GM20000 (cell line): ENCODE results near the gene BCAR1.

Source experiments
- DNase-seq: peaks from one replicate; pipeline ENCODE4 v3.0.0; 2012; ENCODE audit warnings: low spot score
- TF ChIP-seq, protein P1 (sequence below): IDR thresholded peaks from 2 replicates; pipeline ENCODE4 v1.5.1; 2012; ENCODE audit warnings: mild to moderate bottlenecking, control low read depth; ENCODE audit errors: extremely low read depth, missing control alignments

Gene BCAR1, protein sequence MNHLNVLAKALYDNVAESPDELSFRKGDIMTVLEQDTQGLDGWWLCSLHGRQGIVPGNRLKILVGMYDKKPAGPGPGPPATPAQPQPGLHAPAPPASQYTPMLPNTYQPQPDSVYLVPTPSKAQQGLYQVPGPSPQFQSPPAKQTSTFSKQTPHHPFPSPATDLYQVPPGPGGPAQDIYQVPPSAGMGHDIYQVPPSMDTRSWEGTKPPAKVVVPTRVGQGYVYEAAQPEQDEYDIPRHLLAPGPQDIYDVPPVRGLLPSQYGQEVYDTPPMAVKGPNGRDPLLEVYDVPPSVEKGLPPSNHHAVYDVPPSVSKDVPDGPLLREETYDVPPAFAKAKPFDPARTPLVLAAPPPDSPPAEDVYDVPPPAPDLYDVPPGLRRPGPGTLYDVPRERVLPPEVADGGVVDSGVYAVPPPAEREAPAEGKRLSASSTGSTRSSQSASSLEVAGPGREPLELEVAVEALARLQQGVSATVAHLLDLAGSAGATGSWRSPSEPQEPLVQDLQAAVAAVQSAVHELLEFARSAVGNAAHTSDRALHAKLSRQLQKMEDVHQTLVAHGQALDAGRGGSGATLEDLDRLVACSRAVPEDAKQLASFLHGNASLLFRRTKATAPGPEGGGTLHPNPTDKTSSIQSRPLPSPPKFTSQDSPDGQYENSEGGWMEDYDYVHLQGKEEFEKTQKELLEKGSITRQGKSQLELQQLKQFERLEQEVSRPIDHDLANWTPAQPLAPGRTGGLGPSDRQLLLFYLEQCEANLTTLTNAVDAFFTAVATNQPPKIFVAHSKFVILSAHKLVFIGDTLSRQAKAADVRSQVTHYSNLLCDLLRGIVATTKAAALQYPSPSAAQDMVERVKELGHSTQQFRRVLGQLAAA

DNA sequence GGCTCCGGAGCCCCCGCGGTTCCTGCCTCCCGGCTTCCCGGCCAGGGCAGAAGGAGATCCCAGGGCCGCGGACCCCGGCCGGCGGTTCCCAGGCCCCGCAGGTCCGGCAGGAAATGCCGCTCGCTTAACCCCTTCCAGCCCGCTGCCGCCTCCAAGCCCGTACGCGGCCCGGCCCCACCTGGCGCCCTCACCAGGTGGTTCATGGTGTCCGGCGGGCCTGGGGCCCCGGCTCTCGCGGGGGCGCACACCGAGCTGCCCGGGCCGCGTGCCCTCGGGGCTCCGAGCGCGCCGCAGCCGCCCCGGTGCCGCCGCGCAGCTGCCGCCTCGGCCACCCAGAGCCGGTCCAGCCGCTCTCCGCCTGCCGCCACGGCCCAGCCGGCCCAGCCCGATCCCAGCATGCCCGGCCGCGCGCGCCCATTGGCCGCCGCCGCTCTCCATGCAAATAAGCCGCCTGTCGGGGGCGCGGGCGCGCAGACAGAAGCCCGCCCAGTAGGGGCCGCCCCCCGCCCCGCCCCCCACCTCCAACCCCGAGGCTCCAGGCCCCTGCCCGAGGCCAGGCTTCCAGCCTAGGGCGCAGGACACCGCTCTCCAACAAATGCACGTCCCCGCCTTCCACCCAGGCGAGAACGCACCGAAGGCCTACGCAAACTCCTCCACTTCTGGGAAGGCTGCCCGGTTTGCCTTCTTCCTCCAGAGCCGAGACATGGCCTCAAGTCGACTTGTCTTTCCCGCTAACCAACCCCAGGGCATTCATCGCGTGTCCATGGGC is at the start of gene BCAR1:
BCAR1 (minus strand) TSS at position 345 of the 769 bp plus-strand sequence; CDS start at position 203, 142 bp downstream.
- TF ChIP-seq, protein P1, sequence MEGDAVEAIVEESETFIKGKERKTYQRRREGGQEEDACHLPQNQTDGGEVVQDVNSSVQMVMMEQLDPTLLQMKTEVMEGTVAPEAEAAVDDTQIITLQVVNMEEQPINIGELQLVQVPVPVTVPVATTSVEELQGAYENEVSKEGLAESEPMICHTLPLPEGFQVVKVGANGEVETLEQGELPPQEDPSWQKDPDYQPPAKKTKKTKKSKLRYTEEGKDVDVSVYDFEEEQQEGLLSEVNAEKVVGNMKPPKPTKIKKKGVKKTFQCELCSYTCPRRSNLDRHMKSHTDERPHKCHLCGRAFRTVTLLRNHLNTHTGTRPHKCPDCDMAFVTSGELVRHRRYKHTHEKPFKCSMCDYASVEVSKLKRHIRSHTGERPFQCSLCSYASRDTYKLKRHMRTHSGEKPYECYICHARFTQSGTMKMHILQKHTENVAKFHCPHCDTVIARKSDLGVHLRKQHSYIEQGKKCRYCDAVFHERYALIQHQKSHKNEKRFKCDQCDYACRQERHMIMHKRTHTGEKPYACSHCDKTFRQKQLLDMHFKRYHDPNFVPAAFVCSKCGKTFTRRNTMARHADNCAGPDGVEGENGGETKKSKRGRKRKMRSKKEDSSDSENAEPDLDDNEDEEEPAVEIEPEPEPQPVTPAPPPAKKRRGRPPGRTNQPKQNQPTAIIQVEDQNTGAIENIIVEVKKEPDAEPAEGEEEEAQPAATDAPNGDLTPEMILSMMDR: no peak
- DNase-seq: peak; percentile 96

DNA sequence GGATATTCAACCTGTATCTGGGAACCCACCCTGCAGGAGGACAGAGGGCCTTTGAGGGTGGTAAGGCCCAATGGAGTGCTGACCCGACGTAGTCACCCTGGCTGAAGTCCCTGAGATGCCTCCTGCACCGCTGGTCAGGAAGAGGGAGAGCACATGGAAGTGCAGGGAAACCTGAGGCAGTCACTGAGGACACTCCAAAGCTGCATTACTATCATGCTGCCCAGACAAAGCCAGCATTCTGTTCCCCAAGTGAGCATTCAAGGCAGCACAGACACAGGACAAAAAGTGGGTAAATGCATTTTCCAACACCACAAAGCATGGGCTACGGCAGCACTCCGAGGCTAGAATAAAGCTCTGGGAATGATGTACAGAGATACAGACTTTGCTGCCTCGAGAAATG is 46.8 kb upstream of the BCAR1 start:
- no peak for DNase-seq
- TF ChIP-seq, protein P1: no peak

DNA sequence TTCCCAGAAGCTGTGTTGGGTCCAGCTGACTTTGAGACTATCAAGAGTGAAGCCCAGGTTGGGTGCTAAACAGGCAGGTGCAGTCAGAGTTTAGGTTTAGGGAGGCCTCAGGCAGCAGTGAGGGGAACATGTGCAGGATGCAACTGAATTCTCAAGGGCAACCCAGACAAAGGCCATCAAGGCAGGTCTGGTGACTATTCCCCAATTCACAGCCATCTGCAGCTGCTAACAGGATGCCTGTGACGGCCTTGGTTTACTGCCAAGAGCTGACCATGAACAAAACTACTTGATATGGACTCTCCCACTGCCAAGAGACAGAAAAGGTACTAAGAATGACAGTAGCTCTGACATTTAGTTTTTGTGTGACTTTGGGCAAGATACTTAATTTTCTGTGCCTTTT is 45.2 kb upstream of the BCAR1 start:
- TF ChIP-seq, protein P1: no peak
- DNase-seq: no peak

DNA sequence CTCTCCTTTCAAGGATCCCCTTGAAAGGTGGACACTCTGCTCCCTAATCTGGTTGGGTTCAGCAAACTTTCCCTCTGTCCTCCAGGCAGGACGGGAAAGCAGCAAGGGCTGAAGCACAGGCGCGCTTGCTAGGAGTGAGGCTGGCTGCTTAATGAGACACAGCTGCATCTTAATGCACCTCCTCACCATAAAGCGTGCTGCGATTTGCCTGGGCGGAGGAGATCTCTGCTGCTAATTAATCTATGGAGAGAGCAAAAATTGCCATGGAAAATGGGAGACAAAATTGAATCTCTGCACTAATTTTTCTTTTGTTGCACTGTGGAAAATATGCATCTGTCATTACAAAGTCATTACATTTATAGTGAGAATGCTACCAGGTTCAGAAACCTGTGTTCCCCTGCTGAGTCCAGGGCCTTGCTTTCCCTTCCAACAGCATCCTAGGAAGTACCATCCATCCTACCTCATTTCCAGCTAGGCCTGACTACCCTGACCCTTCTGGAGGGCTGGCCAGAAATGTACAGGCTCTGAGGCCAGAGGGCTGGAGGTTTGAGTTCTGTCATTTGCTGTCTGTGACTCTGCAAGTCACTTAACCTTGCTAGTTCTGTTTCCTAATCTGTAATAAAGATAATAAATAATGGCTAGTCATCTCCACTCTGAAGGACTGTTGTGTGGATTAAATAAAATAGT is 43.5 kb upstream of the BCAR1 start:
- TF ChIP-seq, protein P1: no peak

DNA sequence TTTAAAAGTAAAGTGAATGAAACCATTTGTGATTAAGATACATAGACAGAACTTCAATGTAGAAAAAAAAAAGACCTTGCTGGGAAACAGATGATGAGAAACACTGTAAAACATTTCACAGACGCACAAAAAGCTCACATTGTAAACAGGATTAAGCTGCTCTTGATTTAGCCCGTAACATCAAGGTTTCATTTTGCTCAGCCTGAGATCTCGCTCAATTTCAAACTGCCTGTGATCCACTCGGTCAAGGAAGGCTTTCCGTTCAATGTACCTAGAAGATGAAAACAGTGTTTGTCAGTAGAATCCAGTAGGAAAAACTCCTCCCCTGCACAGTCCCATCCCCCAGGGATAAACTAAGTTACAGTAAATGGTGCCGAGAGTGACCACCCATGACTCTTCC is 42.3 kb upstream of the BCAR1 start:
- no peak for DNase-seq
- TF ChIP-seq, protein P1: no peak

More for the DNA sequence above, 43.5 kb upstream of the BCAR1 start:
- DNase-seq: no peak

DNA sequence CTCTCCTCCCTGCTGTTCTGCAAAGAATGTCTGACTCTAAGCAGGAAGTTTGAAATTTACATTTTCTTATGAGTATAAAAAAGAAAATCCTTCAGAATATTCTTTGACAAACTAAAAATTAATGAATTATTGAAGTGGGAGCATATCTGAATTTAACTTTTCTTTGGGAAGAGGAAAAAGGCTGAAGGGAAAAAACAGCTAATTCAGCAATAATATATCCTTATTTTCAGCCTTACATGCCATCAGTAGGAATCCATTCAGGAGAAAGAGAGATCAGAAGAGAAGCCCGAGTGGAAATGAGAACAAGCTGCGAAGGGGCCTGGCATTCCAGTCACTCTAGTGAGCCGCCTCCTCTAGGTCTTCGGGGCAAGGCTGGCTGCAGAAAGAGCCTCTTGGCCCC is 41.7 kb upstream of the BCAR1 start:
- TF ChIP-seq, protein P1: no peak
- no peak for DNase-seq
